Natural killer cell (primary cell): ENCODE data around the gene DOCK6. TPM values are rescaled to one million over a fixed set of nuclear protein-coding genes. Genes with fewer than 3 reads are reported as not detected.

Experiments used
- ATAC-seq, 3 donors: fragments of 150-1000 bp in 2 of 3; fragments of 200-7000 bp in 1 of 3; cut with Tn5 transposase; 1 replicate in 1 of 3; 2 replicates in 2 of 3; pipeline ENCODE4 v1.10.0; 2021; ENCODE audit warnings: mild to moderate bottlenecking in 2 of 3, moderate library complexity in 2 of 3
- DNase-seq, 2 donors: peaks; one replicate each; pipeline versions ENCODE4 v3.0.0 to v3.0.0-alpha.2; 2013 to 2021; ENCODE audit warnings: mixed read lengths in 1 of 2
- H3K27ac ChIP-seq: one replicate; pipeline ENCODE4 v1.5.1; 2013; ENCODE audit warnings: mild to moderate bottlenecking, low read length
- H3K27me3 ChIP-seq: one replicate; pipeline ENCODE4 v1.6.1; 2013; ENCODE audit warnings: low read length; ENCODE audit not compliant: control insufficient read depth, insufficient read depth
- H3K36me3 ChIP-seq: one replicate; pipeline ENCODE4 v1.6.1; 2013; ENCODE audit warnings: low read length; ENCODE audit not compliant: control insufficient read depth, insufficient read depth
- H3K4me1 ChIP-seq: one replicate; pipeline ENCODE4 v1.6.1; 2013; ENCODE audit warnings: low read length; ENCODE audit not compliant: control insufficient read depth, insufficient read depth
- H3K4me3 ChIP-seq: one replicate; pipeline ENCODE4 v1.5.1; 2013; ENCODE audit warnings: low read length
- H3K9me3 ChIP-seq: one replicate; pipeline ENCODE4 v1.6.1; 2013; ENCODE audit warnings: low read length; ENCODE audit not compliant: control insufficient read depth, insufficient read depth
- H3K27ac Mint-ChIP-seq, 2 donors: one replicate each; pipeline ENCODE4 v1.8.0; 2022; ENCODE audit warnings: mild to moderate bottlenecking in 2 of 2, mixed read lengths in 2 of 2, moderate library complexity in 1 of 2
- H3K27me3 Mint-ChIP-seq, 2 donors: one replicate each; pipeline ENCODE4 v1.8.0; 2022; ENCODE audit warnings: low read depth in 2 of 2, mixed read lengths in 2 of 2
- H3K36me3 Mint-ChIP-seq: one replicate; pipeline ENCODE4 v1.8.0; 2022; ENCODE audit warnings: mixed read lengths
- H3K4me1 Mint-ChIP-seq, 2 donors: one replicate each; pipeline ENCODE4 v1.8.0; 2022; ENCODE audit warnings: mixed read lengths in 2 of 2
- H3K4me3 Mint-ChIP-seq: one replicate; pipeline ENCODE4 v1.8.0; 2022; ENCODE audit warnings: mild to moderate bottlenecking, moderate library complexity, mixed read lengths
- H3K9me3 Mint-ChIP-seq, 2 donors: one replicate each; pipeline ENCODE4 v1.8.0; 2022; ENCODE audit warnings: mixed read lengths in 2 of 2
- CTCF ChIP-seq: fragments of 200-600 bp; IDR thresholded peaks from one replicate; pipeline ENCODE4 v1.8.0; 2022; ENCODE audit warnings: antibody characterized with exemption
- WGBS: methylation state at CpG from one replicate; pipeline ENCODE4 v1.1.7; 2013; ENCODE audit warnings: missing lambda C conversion rate; ENCODE audit not compliant: insufficient coverage; 5-methylcytosine and 5-hydroxymethylcytosine counted together
- intact Hi-C: fragments of 100-400 bp; cut with micrococcal nuclease; formaldehyde crosslinking; loops from one replicate; pipeline ENCODE4 v1.14.2; 2022
- total RNA-seq, 4 donors: library from RNA; stranded (reverse); fragments of 120-200 nt in 1 of 4; gene quantifications; one replicate each; pipeline versions ENCODE4 v1.2.3 to v1.2.4, GENCODE V29; 2013 to 2022

DOCK6 gene
- total RNA-seq, 3 donors from 2014 or later (not counting 1 experiment from before 2014, with no cell fraction given) = 0.82 to 2.3 (median 0.86) TPM

GRCh38 chr19:11223200-11223599 lies 39.1 kb downstream of the DOCK6 start:
- no peak overlapping the region for H3K27ac ChIP-seq
- no peak for TF ChIP-seq CTCF
- intact Hi-C loops = no loop called here
- no peaks in the 10 kb centered on the region for H3K27me3 ChIP-seq
- Mint-ChIP-seq H3K27me3 (no peaks in the 10 kb centered on the region), H3K4me1 (peaks cover 0 to 4% of the 10 kb centered on the region in 2 donors), H3K9me3 (peaks cover 2 to 3% of the 10 kb centered on the region in 2 donors), H3K27ac (no peak overlapping the region), H3K36me3 (peaks cover 5% of the 10 kb centered on the region), H3K4me3 (no peak overlapping the region)
- WGBS = 100% methylated on average over 2 of the region's 3 CpGs
- DNase-seq = no peak
- ATAC-seq = no peak
- no peaks in the 10 kb centered on the region for H3K36me3 ChIP-seq
- H3K4me3 ChIP-seq = no peak overlapping the region
- no peaks in the 10 kb centered on the region for H3K4me1 ChIP-seq
- peaks cover 3% of the 10 kb centered on the region for H3K9me3 ChIP-seq

GRCh38 chr19:11221082-11221598 lies 41.2 kb downstream of the DOCK6 start:
- no peaks in the 10 kb centered on the region for H3K27me3 ChIP-seq
- H3K4me3 ChIP-seq = no peak overlapping the region
- DNase-seq (no peak), ATAC-seq (no peak)
- H3K4me3 Mint-ChIP-seq = no peak overlapping the region
- no peaks in the 10 kb centered on the region for H3K27me3 Mint-ChIP-seq
- peaks cover 2 to 3% of the 10 kb centered on the region in 2 donors for H3K9me3 Mint-ChIP-seq
- WGBS = 97% methylated on average over 3 of the region's 3 CpGs
- H3K4me1 ChIP-seq = no peaks in the 10 kb centered on the region
- no peak for TF ChIP-seq CTCF
- no peak overlapping the region for H3K27ac ChIP-seq
- no peak overlapping the region for H3K27ac Mint-ChIP-seq
- intact Hi-C loops = no loop called here
- peaks cover 3% of the 10 kb centered on the region for H3K9me3 ChIP-seq
- H3K36me3 Mint-ChIP-seq = peaks cover 5% of the 10 kb centered on the region
- H3K4me1 Mint-ChIP-seq = peaks cover 0 to 4% of the 10 kb centered on the region in 2 donors
- no peaks in the 10 kb centered on the region for H3K36me3 ChIP-seq

- no peak overlapping the region for H3K4me3 Mint-ChIP-seq
- no peaks in the 10 kb centered on the region for H3K4me1 Mint-ChIP-seq
- Histone ChIP-seq H3K27ac (no peak overlapping the region), H3K27me3 (no peaks in the 10 kb centered on the region), H3K4me3 (no peak overlapping the region), H3K9me3 (no peaks in the 10 kb centered on the region), H3K36me3 (no peaks in the 10 kb centered on the region), H3K4me1 (no peaks in the 10 kb centered on the region)
- ATAC-seq (no peak), DNase-seq (no peak)
- no peak overlapping the region for H3K27ac Mint-ChIP-seq
- H3K27me3 Mint-ChIP-seq = no peaks in the 10 kb centered on the region
- no peaks in the 10 kb centered on the region for H3K9me3 Mint-ChIP-seq
- WGBS = 92% methylated on average over 6 of the region's 6 CpGs
- intact Hi-C loops = no loop called here
- H3K36me3 Mint-ChIP-seq = no peaks in the 10 kb centered on the region
- no peak for TF ChIP-seq CTCF
Observed at GRCh38 chr19:11214387-11214786, 47.9 kb downstream of the DOCK6 start.

GRCh38 chr19:11210656-11210928 lies 51.7 kb downstream of the DOCK6 start:
- 88% methylated on average over 1 of the region's 1 CpG for WGBS
- Histone ChIP-seq H3K27me3 (no peaks in the 10 kb centered on the region), H3K4me3 (no peak overlapping the region), H3K27ac (no peak overlapping the region), H3K36me3 (no peaks in the 10 kb centered on the region), H3K4me1 (no peaks in the 10 kb centered on the region), H3K9me3 (no peaks in the 10 kb centered on the region)
- no peak for DNase-seq
- Mint-ChIP-seq H3K36me3 (no peaks in the 10 kb centered on the region), H3K27ac (peak overlapping the region in 1 of 2 donors; percentile 17), H3K9me3 (no peaks in the 10 kb centered on the region), H3K4me1 (no peaks in the 10 kb centered on the region), H3K4me3 (no peak overlapping the region), H3K27me3 (no peaks in the 10 kb centered on the region)
- no peak for ATAC-seq
- no peak for TF ChIP-seq CTCF
- intact Hi-C loops = no loop called here
